ENCODE measurements around the gene HSD3B7.

Gene HSD3B7

GRCh38 chr16:30947541-30947858 is 37.5 kb upstream of the HSD3B7 start:
- H3K4me3 ChIP-seq (ENCODE audit: low read depth, low read length) = no peak overlapping the region
- TF ChIP-seq, protein P1, sequence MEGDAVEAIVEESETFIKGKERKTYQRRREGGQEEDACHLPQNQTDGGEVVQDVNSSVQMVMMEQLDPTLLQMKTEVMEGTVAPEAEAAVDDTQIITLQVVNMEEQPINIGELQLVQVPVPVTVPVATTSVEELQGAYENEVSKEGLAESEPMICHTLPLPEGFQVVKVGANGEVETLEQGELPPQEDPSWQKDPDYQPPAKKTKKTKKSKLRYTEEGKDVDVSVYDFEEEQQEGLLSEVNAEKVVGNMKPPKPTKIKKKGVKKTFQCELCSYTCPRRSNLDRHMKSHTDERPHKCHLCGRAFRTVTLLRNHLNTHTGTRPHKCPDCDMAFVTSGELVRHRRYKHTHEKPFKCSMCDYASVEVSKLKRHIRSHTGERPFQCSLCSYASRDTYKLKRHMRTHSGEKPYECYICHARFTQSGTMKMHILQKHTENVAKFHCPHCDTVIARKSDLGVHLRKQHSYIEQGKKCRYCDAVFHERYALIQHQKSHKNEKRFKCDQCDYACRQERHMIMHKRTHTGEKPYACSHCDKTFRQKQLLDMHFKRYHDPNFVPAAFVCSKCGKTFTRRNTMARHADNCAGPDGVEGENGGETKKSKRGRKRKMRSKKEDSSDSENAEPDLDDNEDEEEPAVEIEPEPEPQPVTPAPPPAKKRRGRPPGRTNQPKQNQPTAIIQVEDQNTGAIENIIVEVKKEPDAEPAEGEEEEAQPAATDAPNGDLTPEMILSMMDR (conservative IDR thresholded peaks at IDR 0.05; ENCODE audit: low read depth, low read length) = no peak
- no peak for DNase-seq (ENCODE audit: low read depth)

DNA sequence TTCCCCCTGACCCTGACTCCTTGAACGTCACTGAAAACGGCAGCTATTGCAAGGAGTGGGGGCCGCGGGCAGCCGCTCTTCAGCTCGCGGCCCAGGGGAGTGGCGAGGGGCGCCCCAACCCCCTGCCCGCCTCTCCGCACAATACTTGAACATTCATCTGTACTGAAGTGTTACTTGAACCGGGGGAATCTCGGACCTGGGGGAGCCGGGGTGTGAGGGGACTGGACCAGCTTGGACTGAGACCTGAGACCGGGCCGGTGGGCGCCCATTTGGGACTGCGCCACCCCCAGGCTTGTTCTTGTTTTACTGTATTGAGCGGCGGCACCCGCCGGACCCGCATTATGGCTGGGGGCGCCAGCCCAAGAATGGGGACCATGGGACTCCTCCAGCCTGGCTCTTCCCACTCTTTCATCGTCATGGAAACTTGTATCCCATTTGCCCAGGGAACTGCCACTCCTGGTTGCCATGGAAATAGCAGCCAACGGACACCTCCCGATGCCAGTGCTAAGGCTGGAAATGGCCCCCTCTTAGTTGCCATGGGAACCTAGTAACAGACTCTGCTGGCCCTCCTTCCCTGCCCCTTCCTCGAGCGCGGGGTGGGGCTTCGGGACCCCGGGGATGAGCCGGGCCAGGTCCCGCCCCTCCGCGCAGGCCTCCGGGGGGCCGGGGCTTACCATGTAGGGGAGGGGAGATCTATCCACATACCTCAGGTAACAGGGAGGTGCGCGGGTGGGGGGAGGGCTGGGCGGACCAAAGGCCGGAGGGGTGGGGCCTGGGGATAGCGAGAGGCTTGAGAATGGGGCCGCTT is 36.9 kb upstream of the HSD3B7 start:
- TF ChIP-seq, protein P1 (conservative IDR thresholded peaks at IDR 0.05; ENCODE audit: low read depth, low read length) = no peak
- H3K4me3 ChIP-seq (ENCODE audit: low read depth, low read length) = peak overlapping the region; percentile 77
- peak; percentile 99 for DNase-seq (ENCODE audit: low read depth)

DNA sequence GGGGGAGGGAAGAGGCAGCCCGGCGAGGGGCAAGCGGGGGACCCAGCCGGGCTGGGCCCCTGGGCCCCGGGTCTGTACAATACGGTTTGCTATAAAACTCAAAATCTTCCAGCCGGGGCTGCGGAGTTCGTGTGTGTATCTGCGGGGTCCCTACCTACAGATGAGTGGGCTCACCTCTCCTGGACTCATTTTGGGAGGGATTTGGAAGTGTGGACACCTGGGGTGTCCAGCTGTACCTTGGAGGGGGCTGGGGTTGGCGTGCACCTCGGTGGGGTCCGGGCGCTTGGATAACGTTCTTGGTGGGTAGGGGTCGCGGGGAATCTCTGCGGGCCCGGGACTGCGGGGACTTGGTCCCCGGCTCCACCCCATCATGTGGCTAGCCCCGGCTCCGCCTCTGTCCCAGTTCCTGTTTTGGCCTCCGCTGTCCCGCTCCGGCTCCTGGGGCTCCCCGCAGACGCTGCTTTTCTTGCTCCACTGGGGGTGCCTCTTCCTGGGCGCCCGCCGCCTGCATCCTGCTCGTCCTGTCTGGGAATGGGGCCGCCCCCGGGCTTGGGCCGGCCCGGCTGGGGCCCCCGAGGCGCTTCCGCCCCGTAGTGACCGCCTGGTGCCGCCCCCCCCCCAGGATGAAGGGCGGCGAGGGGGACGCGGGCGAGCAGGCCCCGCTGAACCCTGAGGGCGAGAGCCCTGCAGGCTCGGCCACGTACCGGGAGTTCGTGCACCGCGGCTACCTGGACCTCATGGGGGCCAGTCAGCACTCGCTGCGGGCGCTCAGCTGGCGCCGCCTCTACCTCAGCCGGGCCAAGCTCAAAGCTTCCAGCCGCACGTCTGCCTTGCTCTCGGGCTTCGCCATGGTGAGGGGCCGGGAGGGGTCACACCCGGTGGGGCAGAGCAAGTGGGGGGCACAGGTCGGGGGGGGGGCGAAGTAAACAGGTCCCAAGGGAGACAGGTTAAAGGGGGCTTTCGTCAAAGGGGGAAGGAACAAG is 36.0 kb upstream of the HSD3B7 start, which contains the start of gene ORAI3:
Gene ORAI3 (plus strand): TSS at position 402 of the 983 bp plus-strand sequence. CDS start 222 bp downstream, at position 624.
- TF ChIP-seq, protein P1 (conservative IDR thresholded peaks at IDR 0.05; ENCODE audit: low read depth, low read length) = no peak
- peak; percentile 70 for DNase-seq (ENCODE audit: low read depth)
- H3K4me3 ChIP-seq (ENCODE audit: low read depth, low read length) = peak within 1 kb of the TSS; percentile 77

DNA sequence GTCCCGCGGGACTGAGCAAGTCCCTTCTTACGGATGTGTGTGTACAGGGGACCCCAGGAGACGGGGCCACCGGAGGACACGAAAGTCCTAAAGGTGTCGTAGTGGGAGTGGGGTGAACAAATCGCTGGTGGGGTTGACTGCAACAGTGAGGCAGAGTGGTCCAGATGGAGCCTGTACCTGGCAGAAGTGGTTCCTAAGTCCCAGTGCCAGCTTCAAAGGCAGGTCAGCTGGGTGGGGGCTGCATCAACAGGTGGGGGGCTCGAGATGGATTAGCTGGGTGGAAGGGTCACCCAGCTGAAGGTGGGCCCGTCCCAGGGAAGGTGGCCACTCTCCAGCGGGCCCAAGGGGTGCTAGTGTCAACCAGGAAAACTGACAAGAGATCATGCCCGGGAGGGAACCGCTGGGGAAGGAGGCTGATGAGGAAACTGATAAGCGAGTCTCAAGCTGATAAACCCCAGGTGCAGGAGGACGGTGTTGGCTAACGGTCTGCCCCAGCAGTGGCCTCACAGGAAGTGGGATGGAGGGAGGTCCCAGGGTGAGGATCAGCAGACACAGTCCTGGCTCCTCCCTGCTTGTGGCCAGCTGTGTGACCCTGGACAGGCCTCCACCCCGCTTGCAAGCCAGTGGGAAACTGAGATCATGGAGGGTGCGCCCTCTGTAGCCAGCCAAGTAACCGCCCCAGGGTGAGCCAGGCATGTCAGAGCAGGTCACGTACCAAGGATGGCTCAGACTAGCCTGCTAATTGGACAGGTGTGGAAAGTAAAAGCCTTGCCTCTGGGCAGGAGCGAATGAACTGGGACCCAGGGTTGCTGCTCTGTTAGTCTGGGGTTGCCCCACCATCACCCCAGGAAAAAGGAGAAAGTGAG is 35.1 kb upstream of the HSD3B7 start:
- peak overlapping the region; percentile 77 for H3K4me3 ChIP-seq (ENCODE audit: low read depth, low read length)
- TF ChIP-seq, protein P1 (conservative IDR thresholded peaks at IDR 0.05; ENCODE audit: low read depth, low read length) = no peak
- peak; percentile 83 for DNase-seq (ENCODE audit: low read depth)

GRCh38 chr16:30950516-30951065 is 34.4 kb upstream of the HSD3B7 start:
- TF ChIP-seq, protein P1 (conservative IDR thresholded peaks at IDR 0.05; ENCODE audit: low read depth, low read length) = no peak
- DNase-seq (ENCODE audit: low read depth) = no peak
- peak overlapping the region; percentile 77 for H3K4me3 ChIP-seq (ENCODE audit: low read depth, low read length)

GRCh38 chr16:30951193-30951592 is 33.8 kb upstream of the HSD3B7 start:
- H3K4me3 ChIP-seq (ENCODE audit: low read depth, low read length) = no peak overlapping the region
- TF ChIP-seq, protein P1 (conservative IDR thresholded peaks at IDR 0.05; ENCODE audit: low read depth, low read length) = no peak
- no peak for DNase-seq (ENCODE audit: low read depth)
